Measurements from ENCODE around the gene VWA8.

GRCh38 chr13:41616151-41616550 lies 344.8 kb downstream of the VWA8 start:
- TF ChIP-seq EP300 (IDR thresholded peaks at IDR 0.05) (no peak), POLR2AphosphoS5 (IDR thresholded peaks at IDR 0.05) (no peak), POLR2A (IDR thresholded peaks at IDR 0.05; ENCODE audit: low read depth) (no peak)
